ENCODE results near the gene ONECUT1.

- no peak for TF ChIP-seq CTCF (IDR thresholded peaks at IDR 0.05; ENCODE audit: low read length)
- TF ChIP-seq EZH2 (IDR thresholded peaks at IDR 0.05; ENCODE audit: borderline replicate concordance, low read length) = no peak
These were observed 72.7 kb downstream of the ONECUT1 start for GRCh38 chr15:52717481-52717880.

Measured in OCI-LY1 (cell line).